ENCODE results near the gene ERGIC1.
A peak's percentile ranks its signal among the peaks of the same experiment; 100 is the strongest.

ERGIC1 gene

GRCh38 chr5:172943283-172943841 lies 109.3 kb downstream of the ERGIC1 start:
- peak; percentile 81 for DNase-seq (ENCODE audit: extremely low spot score)
- POLR2A ChIA-PET = interaction anchor here (1.5 kb wide), 1 partner anchor 16 kb away, joined by 4 read pairs; the partner anchor contains the start of gene RPL26L1
- no peak for TF ChIP-seq L3MBTL2 (conservative IDR thresholded peaks at IDR 0.05)
- TF ChIP-seq FOXK2 (IDR thresholded peaks at IDR 0.05) = no peak
- TF ChIP-seq HDGF (IDR thresholded peaks at IDR 0.05; ENCODE audit: borderline replicate concordance) = no peak
- TF ChIP-seq LEF1 (IDR thresholded peaks at IDR 0.05; ENCODE audit: borderline replicate concordance) = no peak
- no peak for TF ChIP-seq FOXA1 (IDR thresholded peaks at IDR 0.05)
- TF ChIP-seq SP1 (IDR thresholded peaks at IDR 0.05) = no peak
- TF ChIP-seq ZNF384 (IDR thresholded peaks at IDR 0.05) = no peak
- no peak for TF ChIP-seq BHLHE40 (IDR thresholded peaks at IDR 0.05; ENCODE audit: borderline replicate concordance)
- no peak for TF ChIP-seq NFRKB (IDR thresholded peaks at IDR 0.05)
- no peak for TF ChIP-seq ARNT (IDR thresholded peaks at IDR 0.05)
- no peak for TF ChIP-seq ELF4 (IDR thresholded peaks at IDR 0.05)
- TF ChIP-seq CTBP1 (IDR thresholded peaks at IDR 0.05; ENCODE audit: borderline replicate concordance) = no peak
- TF ChIP-seq SUZ12 (IDR thresholded peaks at IDR 0.05) = no peak
- no peak for TF ChIP-seq PKNOX1 (IDR thresholded peaks at IDR 0.05)
- no peak for TF ChIP-seq FOXM1 (IDR thresholded peaks at IDR 0.05; ENCODE audit: borderline replicate concordance)
- no peak for TF ChIP-seq TARDBP (IDR thresholded peaks at IDR 0.05)
- CTCF ChIA-PET = interaction anchor here (0.6 to 1.7 kb wide), 2 partner anchors 11 to 36 kb away, joined by 5 to 10 read pairs; no protein-coding TSS in a partner anchor

- no peak for DNase-seq (ENCODE audit: extremely low spot score)
- no peak for TF ChIP-seq PKNOX1 (IDR thresholded peaks at IDR 0.05)
- TF ChIP-seq FOXK2 (IDR thresholded peaks at IDR 0.05) = no peak
- TF ChIP-seq BHLHE40 (IDR thresholded peaks at IDR 0.05; ENCODE audit: borderline replicate concordance) = no peak
- TF ChIP-seq CTBP1 (IDR thresholded peaks at IDR 0.05; ENCODE audit: borderline replicate concordance) = no peak
- TF ChIP-seq FOXA1 (IDR thresholded peaks at IDR 0.05) = no peak
- TF ChIP-seq HDGF (IDR thresholded peaks at IDR 0.05; ENCODE audit: borderline replicate concordance) = no peak
- TF ChIP-seq TARDBP (IDR thresholded peaks at IDR 0.05) = no peak
- TF ChIP-seq SUZ12 (IDR thresholded peaks at IDR 0.05) = no peak
- TF ChIP-seq SP1 (IDR thresholded peaks at IDR 0.05) = no peak
- no peak for TF ChIP-seq FOXM1 (IDR thresholded peaks at IDR 0.05; ENCODE audit: borderline replicate concordance)
- no peak for TF ChIP-seq LEF1 (IDR thresholded peaks at IDR 0.05; ENCODE audit: borderline replicate concordance)
- no peak for TF ChIP-seq NFRKB (IDR thresholded peaks at IDR 0.05)
- no peak for TF ChIP-seq ZNF384 (IDR thresholded peaks at IDR 0.05)
- TF ChIP-seq ARNT (IDR thresholded peaks at IDR 0.05) = no peak
- no peak for TF ChIP-seq L3MBTL2 (conservative IDR thresholded peaks at IDR 0.05)
- TF ChIP-seq ELF4 (IDR thresholded peaks at IDR 0.05) = no peak
- POLR2A ChIA-PET = no interaction called here
- CTCF ChIA-PET = no interaction called here
These were observed 109.9 kb downstream of the ERGIC1 start for GRCh38 chr5:172943906-172944305.

GRCh38 chr5:172944741-172945140 lies 110.7 kb downstream of the ERGIC1 start:
- no peak for DNase-seq (ENCODE audit: extremely low spot score)
- ChIA-PET CTCF (no interaction called here), POLR2A (no interaction called here)
- TF ChIP-seq L3MBTL2 (conservative IDR thresholded peaks at IDR 0.05) = no peak
- TF ChIP-seq FOXM1 (IDR thresholded peaks at IDR 0.05; ENCODE audit: borderline replicate concordance) = no peak
- no peak for TF ChIP-seq SUZ12 (IDR thresholded peaks at IDR 0.05)
- TF ChIP-seq LEF1 (IDR thresholded peaks at IDR 0.05; ENCODE audit: borderline replicate concordance) = no peak
- no peak for TF ChIP-seq PKNOX1 (IDR thresholded peaks at IDR 0.05)

GRCh38 chr5:172945151-172945550 lies 111.1 kb downstream of the ERGIC1 start:
- POLR2A ChIA-PET = no interaction called here

GRCh38 chr5:172946146-172946545 lies 112.1 kb downstream of the ERGIC1 start:
- TF ChIP-seq ELF4 (IDR thresholded peaks at IDR 0.05) (no peak), L3MBTL2 (conservative IDR thresholded peaks at IDR 0.05) (no peak), FOXK2 (IDR thresholded peaks at IDR 0.05) (no peak), HDGF (IDR thresholded peaks at IDR 0.05; ENCODE audit: borderline replicate concordance) (no peak), NFRKB (IDR thresholded peaks at IDR 0.05) (no peak), TARDBP (IDR thresholded peaks at IDR 0.05) (no peak), ZNF384 (IDR thresholded peaks at IDR 0.05) (no peak), LEF1 (IDR thresholded peaks at IDR 0.05; ENCODE audit: borderline replicate concordance) (no peak)
- POLR2A ChIA-PET = no interaction called here

More at GRCh38 chr5:172945151-172945550, 111.1 kb downstream of the ERGIC1 start:
- TF ChIP-seq PKNOX1 (IDR thresholded peaks at IDR 0.05) (no peak), SUZ12 (IDR thresholded peaks at IDR 0.05) (no peak), NFRKB (IDR thresholded peaks at IDR 0.05) (no peak), FOXM1 (IDR thresholded peaks at IDR 0.05; ENCODE audit: borderline replicate concordance) (no peak)
- DNase-seq (ENCODE audit: extremely low spot score) = no peak
- CTCF ChIA-PET = no interaction called here

GRCh38 chr5:172949426-172949825 lies 115.4 kb downstream of the ERGIC1 start:
- no peak for DNase-seq (ENCODE audit: extremely low spot score)
- TF ChIP-seq L3MBTL2 (conservative IDR thresholded peaks at IDR 0.05) (no peak), FOXM1 (IDR thresholded peaks at IDR 0.05; ENCODE audit: borderline replicate concordance) (no peak), ARNT (IDR thresholded peaks at IDR 0.05) (no peak), LEF1 (IDR thresholded peaks at IDR 0.05; ENCODE audit: borderline replicate concordance) (no peak), NFRKB (IDR thresholded peaks at IDR 0.05) (no peak), SUZ12 (IDR thresholded peaks at IDR 0.05) (no peak), SP1 (IDR thresholded peaks at IDR 0.05) (no peak), PKNOX1 (IDR thresholded peaks at IDR 0.05) (no peak), HDGF (IDR thresholded peaks at IDR 0.05; ENCODE audit: borderline replicate concordance) (no peak), FOXA1 (IDR thresholded peaks at IDR 0.05) (no peak), ZNF384 (IDR thresholded peaks at IDR 0.05) (no peak), ELF4 (IDR thresholded peaks at IDR 0.05) (no peak), BHLHE40 (IDR thresholded peaks at IDR 0.05; ENCODE audit: borderline replicate concordance) (no peak), CTBP1 (IDR thresholded peaks at IDR 0.05; ENCODE audit: borderline replicate concordance) (no peak), FOXK2 (IDR thresholded peaks at IDR 0.05) (no peak), TARDBP (IDR thresholded peaks at IDR 0.05) (no peak)
- CTCF ChIA-PET = interaction anchor here (1.2 kb wide), 1 partner anchor 243 kb away, joined by 3 read pairs; no protein-coding TSS in a partner anchor
- POLR2A ChIA-PET = no interaction called here

More at GRCh38 chr5:172946146-172946545, 112.1 kb downstream of the ERGIC1 start:
- DNase-seq (ENCODE audit: extremely low spot score) = no peak
- CTCF ChIA-PET = interaction anchor here (0.6 kb wide), 1 partner anchor 231 kb away, joined by 3 read pairs; no protein-coding TSS in a partner anchor

All from HEK293T (cell line).